ENCODE results near the gene TNFAIP3. TPM values are rescaled to one million over a fixed set of nuclear protein-coding genes. Genes with fewer than 3 reads are reported as not detected.

The TNFAIP3 gene
- total RNA-seq, 4 donors from 2014 or later, result 14.4 to 36.2 (median 19.6) TPM

DNA sequence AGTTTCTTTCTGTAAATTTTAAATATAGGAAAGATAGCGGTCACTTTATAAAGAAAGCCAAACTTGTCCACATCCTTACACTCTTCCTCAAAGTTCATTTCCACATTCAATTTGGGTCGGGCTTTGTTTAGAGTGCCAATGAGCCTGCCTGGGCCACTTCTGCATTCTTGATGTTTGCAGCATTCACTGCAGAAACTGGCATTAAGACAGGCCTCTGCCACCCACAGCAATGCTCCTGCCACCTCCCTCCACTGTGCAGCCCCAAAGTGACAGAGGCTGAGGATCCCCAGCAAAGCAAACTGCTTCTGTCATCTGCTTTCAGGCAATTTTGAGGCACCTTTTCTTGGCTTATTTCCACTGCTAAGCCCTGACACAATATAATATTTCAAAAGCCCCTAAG, 61.2 kb downstream of the TNFAIP3 start:
- DNase-seq, result no peak
- no peaks in the 10 kb centered on the region for H3K27me3 ChIP-seq
- H3K4me3 ChIP-seq, result no peak overlapping the region
- H3K36me3 ChIP-seq, result no peaks in the 10 kb centered on the region
- TF ChIP-seq, protein P1, sequence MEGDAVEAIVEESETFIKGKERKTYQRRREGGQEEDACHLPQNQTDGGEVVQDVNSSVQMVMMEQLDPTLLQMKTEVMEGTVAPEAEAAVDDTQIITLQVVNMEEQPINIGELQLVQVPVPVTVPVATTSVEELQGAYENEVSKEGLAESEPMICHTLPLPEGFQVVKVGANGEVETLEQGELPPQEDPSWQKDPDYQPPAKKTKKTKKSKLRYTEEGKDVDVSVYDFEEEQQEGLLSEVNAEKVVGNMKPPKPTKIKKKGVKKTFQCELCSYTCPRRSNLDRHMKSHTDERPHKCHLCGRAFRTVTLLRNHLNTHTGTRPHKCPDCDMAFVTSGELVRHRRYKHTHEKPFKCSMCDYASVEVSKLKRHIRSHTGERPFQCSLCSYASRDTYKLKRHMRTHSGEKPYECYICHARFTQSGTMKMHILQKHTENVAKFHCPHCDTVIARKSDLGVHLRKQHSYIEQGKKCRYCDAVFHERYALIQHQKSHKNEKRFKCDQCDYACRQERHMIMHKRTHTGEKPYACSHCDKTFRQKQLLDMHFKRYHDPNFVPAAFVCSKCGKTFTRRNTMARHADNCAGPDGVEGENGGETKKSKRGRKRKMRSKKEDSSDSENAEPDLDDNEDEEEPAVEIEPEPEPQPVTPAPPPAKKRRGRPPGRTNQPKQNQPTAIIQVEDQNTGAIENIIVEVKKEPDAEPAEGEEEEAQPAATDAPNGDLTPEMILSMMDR (IDR thresholded peaks at IDR 0.05), result no peak
- no peak for TF ChIP-seq POLR2A (IDR thresholded peaks at IDR 0.05)
- no peaks in the 10 kb centered on the region for H3K9me3 ChIP-seq
- no peak overlapping the region for H3K27ac ChIP-seq
- intact Hi-C loops (cut with DNase I; ENCODE audit: low total_unique reads), result no loop called here
- H3K4me1 ChIP-seq, result no peaks in the 10 kb centered on the region

DNA sequence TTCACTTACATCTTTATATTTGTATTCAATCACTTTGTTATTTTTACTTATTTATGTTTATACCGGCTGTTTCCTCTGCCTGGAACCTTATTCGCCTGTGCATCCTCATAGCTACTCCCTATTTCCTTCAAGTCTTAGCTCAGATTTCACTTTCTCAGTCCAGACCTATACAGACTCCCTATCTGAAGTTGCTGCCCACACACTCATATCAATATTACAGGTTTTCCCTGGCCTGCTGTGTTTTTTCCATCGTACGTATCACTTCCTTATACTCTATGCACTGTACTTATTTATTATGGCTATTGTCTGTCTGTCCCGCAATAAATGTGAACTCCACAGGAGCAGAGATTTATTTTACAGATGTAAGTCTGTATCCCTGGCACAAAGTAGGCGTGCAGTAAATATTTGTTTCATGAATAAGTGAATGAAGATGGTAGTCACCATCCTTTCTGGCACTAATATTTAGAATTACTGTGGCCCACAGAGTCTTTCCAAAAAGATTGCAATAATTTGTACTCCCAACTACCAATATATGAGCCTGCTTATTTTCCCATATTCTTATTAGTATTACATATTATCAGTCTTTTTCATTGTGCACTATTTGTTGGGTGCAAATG, 64.9 kb downstream of the TNFAIP3 start:
- TF ChIP-seq POLR2A (IDR thresholded peaks at IDR 0.05), result no peak
- TF ChIP-seq, protein P1 (IDR thresholded peaks at IDR 0.05), result no peak
- no peak overlapping the region for H3K27ac ChIP-seq
- no peaks in the 10 kb centered on the region for H3K4me1 ChIP-seq
- H3K36me3 ChIP-seq, result no peaks in the 10 kb centered on the region
- no peak overlapping the region for H3K4me3 ChIP-seq
- no peak for DNase-seq
- peaks cover 0 to 3% of the 10 kb centered on the region in 2 donors for H3K9me3 ChIP-seq
- intact Hi-C loops (cut with DNase I; ENCODE audit: low total_unique reads), result no loop called here
- H3K27me3 ChIP-seq, result no peaks in the 10 kb centered on the region

Other genes with a start within 250 kb of the TNFAIP3 start
- 10 to 100 TPM in 3 of 4 donors, 1 to 10 TPM in 1; 9.2 to 18.4 (median 14.8) TPM for gene PERP, start 240.2 kb downstream of the TNFAIP3 start, total RNA-seq

Measured in uterus (tissue), 4 donors.